ENCODE measurements around the gene IPMK.

- TF ChIP-seq, protein P1, sequence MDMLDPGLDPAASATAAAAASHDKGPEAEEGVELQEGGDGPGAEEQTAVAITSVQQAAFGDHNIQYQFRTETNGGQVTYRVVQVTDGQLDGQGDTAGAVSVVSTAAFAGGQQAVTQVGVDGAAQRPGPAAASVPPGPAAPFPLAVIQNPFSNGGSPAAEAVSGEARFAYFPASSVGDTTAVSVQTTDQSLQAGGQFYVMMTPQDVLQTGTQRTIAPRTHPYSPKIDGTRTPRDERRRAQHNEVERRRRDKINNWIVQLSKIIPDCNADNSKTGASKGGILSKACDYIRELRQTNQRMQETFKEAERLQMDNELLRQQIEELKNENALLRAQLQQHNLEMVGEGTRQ (CRISPR knock-in tag; IDR thresholded peaks at IDR 0.05) = no peak
- TF ChIP-seq, protein P2, sequence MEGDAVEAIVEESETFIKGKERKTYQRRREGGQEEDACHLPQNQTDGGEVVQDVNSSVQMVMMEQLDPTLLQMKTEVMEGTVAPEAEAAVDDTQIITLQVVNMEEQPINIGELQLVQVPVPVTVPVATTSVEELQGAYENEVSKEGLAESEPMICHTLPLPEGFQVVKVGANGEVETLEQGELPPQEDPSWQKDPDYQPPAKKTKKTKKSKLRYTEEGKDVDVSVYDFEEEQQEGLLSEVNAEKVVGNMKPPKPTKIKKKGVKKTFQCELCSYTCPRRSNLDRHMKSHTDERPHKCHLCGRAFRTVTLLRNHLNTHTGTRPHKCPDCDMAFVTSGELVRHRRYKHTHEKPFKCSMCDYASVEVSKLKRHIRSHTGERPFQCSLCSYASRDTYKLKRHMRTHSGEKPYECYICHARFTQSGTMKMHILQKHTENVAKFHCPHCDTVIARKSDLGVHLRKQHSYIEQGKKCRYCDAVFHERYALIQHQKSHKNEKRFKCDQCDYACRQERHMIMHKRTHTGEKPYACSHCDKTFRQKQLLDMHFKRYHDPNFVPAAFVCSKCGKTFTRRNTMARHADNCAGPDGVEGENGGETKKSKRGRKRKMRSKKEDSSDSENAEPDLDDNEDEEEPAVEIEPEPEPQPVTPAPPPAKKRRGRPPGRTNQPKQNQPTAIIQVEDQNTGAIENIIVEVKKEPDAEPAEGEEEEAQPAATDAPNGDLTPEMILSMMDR (IDR thresholded peaks at IDR 0.05 in 2 of 3, conservative IDR thresholded peaks at IDR 0.05 in 1 of 3; ENCODE audit: insufficient read depth in 2 of 3, low read depth in 1 of 3, low read length in 3 of 3) = no peak
- TF ChIP-seq POLR2AphosphoS5 (IDR thresholded peaks at IDR 0.05; ENCODE audit: control insufficient read depth, insufficient read depth, low read depth, low read length) (no peak), SP1 (CRISPR knock-in tag; IDR thresholded peaks at IDR 0.05) (no peak), NR2C1 (IDR thresholded peaks at IDR 0.05) (no peak), NR2C1 (tag; IDR thresholded peaks at IDR 0.05) (no peak), ZZZ3 (IDR thresholded peaks at IDR 0.05) (no peak), CREBBP (IDR thresholded peaks at IDR 0.05; ENCODE audit: low read depth, low read length) (no peak), DACH1 (IDR thresholded peaks at IDR 0.05; ENCODE audit: partially characterized antibody) (no peak), PRMT5 (CRISPR knock-in tag; IDR thresholded peaks at IDR 0.05) (no peak), JUND (IDR thresholded peaks at IDR 0.05; ENCODE audit: borderline replicate concordance, low read depth, low read length) (no peak), JUND (tag; IDR thresholded peaks at IDR 0.05; ENCODE audit: borderline replicate concordance, low read depth, low read length) (no peak), TGIF2 (CRISPR knock-in tag; IDR thresholded peaks at IDR 0.05) (no peak)
- TF ChIP-seq, protein P3, sequence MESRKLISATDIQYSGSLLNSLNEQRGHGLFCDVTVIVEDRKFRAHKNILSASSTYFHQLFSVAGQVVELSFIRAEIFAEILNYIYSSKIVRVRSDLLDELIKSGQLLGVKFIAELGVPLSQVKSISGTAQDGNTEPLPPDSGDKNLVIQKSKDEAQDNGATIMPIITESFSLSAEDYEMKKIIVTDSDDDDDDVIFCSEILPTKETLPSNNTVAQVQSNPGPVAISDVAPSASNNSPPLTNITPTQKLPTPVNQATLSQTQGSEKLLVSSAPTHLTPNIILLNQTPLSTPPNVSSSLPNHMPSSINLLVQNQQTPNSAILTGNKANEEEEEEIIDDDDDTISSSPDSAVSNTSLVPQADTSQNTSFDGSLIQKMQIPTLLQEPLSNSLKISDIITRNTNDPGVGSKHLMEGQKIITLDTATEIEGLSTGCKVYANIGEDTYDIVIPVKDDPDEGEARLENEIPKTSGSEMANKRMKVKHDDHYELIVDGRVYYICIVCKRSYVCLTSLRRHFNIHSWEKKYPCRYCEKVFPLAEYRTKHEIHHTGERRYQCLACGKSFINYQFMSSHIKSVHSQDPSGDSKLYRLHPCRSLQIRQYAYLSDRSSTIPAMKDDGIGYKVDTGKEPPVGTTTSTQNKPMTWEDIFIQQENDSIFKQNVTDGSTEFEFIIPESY (CRISPR knock-in tag; IDR thresholded peaks at IDR 0.05) = no peak
- TF ChIP-seq, protein P4, sequence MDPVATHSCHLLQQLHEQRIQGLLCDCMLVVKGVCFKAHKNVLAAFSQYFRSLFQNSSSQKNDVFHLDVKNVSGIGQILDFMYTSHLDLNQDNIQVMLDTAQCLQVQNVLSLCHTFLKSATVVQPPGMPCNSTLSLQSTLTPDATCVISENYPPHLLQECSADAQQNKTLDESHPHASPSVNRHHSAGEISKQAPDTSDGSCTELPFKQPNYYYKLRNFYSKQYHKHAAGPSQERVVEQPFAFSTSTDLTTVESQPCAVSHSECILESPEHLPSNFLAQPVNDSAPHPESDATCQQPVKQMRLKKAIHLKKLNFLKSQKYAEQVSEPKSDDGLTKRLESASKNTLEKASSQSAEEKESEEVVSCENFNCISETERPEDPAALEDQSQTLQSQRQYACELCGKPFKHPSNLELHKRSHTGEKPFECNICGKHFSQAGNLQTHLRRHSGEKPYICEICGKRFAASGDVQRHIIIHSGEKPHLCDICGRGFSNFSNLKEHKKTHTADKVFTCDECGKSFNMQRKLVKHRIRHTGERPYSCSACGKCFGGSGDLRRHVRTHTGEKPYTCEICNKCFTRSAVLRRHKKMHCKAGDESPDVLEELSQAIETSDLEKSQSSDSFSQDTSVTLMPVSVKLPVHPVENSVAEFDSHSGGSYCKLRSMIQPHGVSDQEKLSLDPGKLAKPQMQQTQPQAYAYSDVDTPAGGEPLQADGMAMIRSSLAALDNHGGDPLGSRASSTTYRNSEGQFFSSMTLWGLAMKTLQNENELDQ (CRISPR knock-in tag; IDR thresholded peaks at IDR 0.05; ENCODE audit: borderline replicate concordance) = no peak
These were observed 78.4 kb downstream of the IPMK start for GRCh38 chr10:58189269-58189668.
